ENCODE data around the gene ARHGAP12.
A peak's percentile ranks its signal among the peaks of the same experiment; 100 is the strongest.
"Not testable (repeated sequence)": the region's sequence is repeated elsewhere in the genome, so short reads cannot be mapped to it uniquely, and the experiment has no call there.

Gene ARHGAP12

GRCh38 chr10:31816318-31816717 is 112.3 kb downstream of the ARHGAP12 start:
- DNase-seq, result no peak

- DNase-seq, result peak; percentile 40
These were observed 120.1 kb downstream of the ARHGAP12 start for GRCh38 chr10:31808258-31809218.

- DNase-seq, result no peak
These were observed 124.2 kb downstream of the ARHGAP12 start for GRCh38 chr10:31804352-31804810.

GRCh38 chr10:31803606-31804351 is 124.9 kb downstream of the ARHGAP12 start:
- DNase-seq, result no peak

GRCh38 chr10:31799181-31799580 is 129.4 kb downstream of the ARHGAP12 start:
- DNase-seq, result no peak

- DNase-seq, result no peak
These were observed 135.9 kb downstream of the ARHGAP12 start for GRCh38 chr10:31792745-31793144.

GRCh38 chr10:31789555-31789954 is 139.1 kb downstream of the ARHGAP12 start:
- DNase-seq, result no peak

- DNase-seq, result no peak
These were observed 145.9 kb downstream of the ARHGAP12 start for GRCh38 chr10:31782701-31783100.

GRCh38 chr10:31780717-31781116 is 147.9 kb downstream of the ARHGAP12 start:
- no peak for DNase-seq

GRCh38 chr10:31778627-31779026 is 150.0 kb downstream of the ARHGAP12 start:
- DNase-seq, result no peak

- DNase-seq, result no peak
These were observed 152.5 kb downstream of the ARHGAP12 start for GRCh38 chr10:31776159-31776558.

- no peak for DNase-seq
These were observed 153.5 kb downstream of the ARHGAP12 start for GRCh38 chr10:31774928-31775650.

GRCh38 chr10:31774299-31774900 is 154.2 kb downstream of the ARHGAP12 start:
- no peak for DNase-seq

GRCh38 chr10:31773749-31774298 is 154.8 kb downstream of the ARHGAP12 start:
- DNase-seq, result no peak

- DNase-seq, result no peak
These were observed 157.2 kb downstream of the ARHGAP12 start for GRCh38 chr10:31771331-31771831.

GRCh38 chr10:31770307-31770902 is 158.2 kb downstream of the ARHGAP12 start:
- no peak for DNase-seq

GRCh38 chr10:31769564-31769963 is 159.1 kb downstream of the ARHGAP12 start:
- no peak for DNase-seq

- not testable (repeated sequence) for DNase-seq
These were observed 159.7 kb downstream of the ARHGAP12 start for GRCh38 chr10:31768935-31769334.

GRCh38 chr10:31768467-31768866 is 160.2 kb downstream of the ARHGAP12 start:
- no peak for DNase-seq

GRCh38 chr10:31765541-31765940 is 163.1 kb downstream of the ARHGAP12 start:
- DNase-seq, result no peak

- DNase-seq, result no peak
These were observed 166.3 kb downstream of the ARHGAP12 start for GRCh38 chr10:31762316-31762715.

- no peak for DNase-seq
These were observed 167.5 kb downstream of the ARHGAP12 start for GRCh38 chr10:31761156-31761555.
